ENCODE data around the gene MEF2D. TPM values are rescaled to one million over a fixed set of nuclear protein-coding genes. Genes with fewer than 3 reads are reported as not detected.

Gene MEF2D
- total RNA-seq, 1 donor from 2014 or later, result 20.7 TPM

- peak overlapping the region; percentile 61 for H3K4me3 Mint-ChIP-seq
- H3K36me3 Mint-ChIP-seq, result no peaks in the 10 kb centered on the region
- no peak for DNase-seq (ENCODE audit: extremely low spot score, unreplicated experiment)
- no peaks in the 10 kb centered on the region for H3K27me3 Mint-ChIP-seq
- H3K9me3 Mint-ChIP-seq, result no peaks in the 10 kb centered on the region
- H3K4me1 Mint-ChIP-seq (ENCODE audit: unreplicated experiment), result peaks cover 39% of the 10 kb centered on the region
- TF ChIP-seq CTCF (conservative IDR thresholded peaks at IDR 0.05), result no peak
- H3K27ac Mint-ChIP-seq, result peak overlapping the region; percentile 10
Measured at GRCh38 chr1:156496211-156496761, 4.3 kb downstream of the MEF2D start.

GRCh38 chr1:156495401-156496140 is 5.0 kb downstream of the MEF2D start:
- no peak for DNase-seq (ENCODE audit: extremely low spot score, unreplicated experiment)
- peaks cover 46% of the 10 kb centered on the region for H3K4me1 Mint-ChIP-seq (ENCODE audit: unreplicated experiment)
- H3K36me3 Mint-ChIP-seq, result no peaks in the 10 kb centered on the region
- peak overlapping the region; percentile 61 for H3K4me3 Mint-ChIP-seq
- peak overlapping the region; percentile 10 for H3K27ac Mint-ChIP-seq
- no peaks in the 10 kb centered on the region for H3K27me3 Mint-ChIP-seq
- no peaks in the 10 kb centered on the region for H3K9me3 Mint-ChIP-seq
- no peak for TF ChIP-seq CTCF (conservative IDR thresholded peaks at IDR 0.05)

GRCh38 chr1:156494309-156494895 is 6.2 kb downstream of the MEF2D start:
- H3K27me3 Mint-ChIP-seq, result no peaks in the 10 kb centered on the region
- no peaks in the 10 kb centered on the region for H3K36me3 Mint-ChIP-seq
- no peak for TF ChIP-seq CTCF (conservative IDR thresholded peaks at IDR 0.05)
- no peaks in the 10 kb centered on the region for H3K9me3 Mint-ChIP-seq
- H3K27ac Mint-ChIP-seq, result no peak overlapping the region
- no peak overlapping the region for H3K4me3 Mint-ChIP-seq
- DNase-seq (ENCODE audit: extremely low spot score, unreplicated experiment), result no peak
- peaks cover 56% of the 10 kb centered on the region for H3K4me1 Mint-ChIP-seq (ENCODE audit: unreplicated experiment)

GRCh38 chr1:156493742-156494141 is 6.8 kb downstream of the MEF2D start:
- Mint-ChIP-seq H3K9me3 (no peaks in the 10 kb centered on the region), H3K4me3 (no peak overlapping the region), H3K4me1 (ENCODE audit: unreplicated experiment) (peaks cover 60% of the 10 kb centered on the region), H3K36me3 (no peaks in the 10 kb centered on the region), H3K27me3 (no peaks in the 10 kb centered on the region), H3K27ac (no peak overlapping the region)
- DNase-seq (ENCODE audit: extremely low spot score, unreplicated experiment), result no peak
- no peak for TF ChIP-seq CTCF (conservative IDR thresholded peaks at IDR 0.05)

- no peak for DNase-seq (ENCODE audit: extremely low spot score, unreplicated experiment)
- no peak overlapping the region for H3K27ac Mint-ChIP-seq
- H3K4me3 Mint-ChIP-seq, result peak overlapping the region; percentile 27
- no peaks in the 10 kb centered on the region for H3K9me3 Mint-ChIP-seq
- peaks cover 61% of the 10 kb centered on the region for H3K4me1 Mint-ChIP-seq (ENCODE audit: unreplicated experiment)
- H3K36me3 Mint-ChIP-seq, result no peaks in the 10 kb centered on the region
- no peaks in the 10 kb centered on the region for H3K27me3 Mint-ChIP-seq
- TF ChIP-seq CTCF (conservative IDR thresholded peaks at IDR 0.05), result no peak
Measured at GRCh38 chr1:156493154-156493631, 7.4 kb downstream of the MEF2D start.
